Effector CD4-positive, alpha-beta T cell (primary cell): ENCODE measurements around the gene OCA2.

Source experiments
- DNase-seq: peaks from one replicate; pipeline ENCODE4 v3.0.0-alpha.2; 2020

The OCA2 gene

DNA sequence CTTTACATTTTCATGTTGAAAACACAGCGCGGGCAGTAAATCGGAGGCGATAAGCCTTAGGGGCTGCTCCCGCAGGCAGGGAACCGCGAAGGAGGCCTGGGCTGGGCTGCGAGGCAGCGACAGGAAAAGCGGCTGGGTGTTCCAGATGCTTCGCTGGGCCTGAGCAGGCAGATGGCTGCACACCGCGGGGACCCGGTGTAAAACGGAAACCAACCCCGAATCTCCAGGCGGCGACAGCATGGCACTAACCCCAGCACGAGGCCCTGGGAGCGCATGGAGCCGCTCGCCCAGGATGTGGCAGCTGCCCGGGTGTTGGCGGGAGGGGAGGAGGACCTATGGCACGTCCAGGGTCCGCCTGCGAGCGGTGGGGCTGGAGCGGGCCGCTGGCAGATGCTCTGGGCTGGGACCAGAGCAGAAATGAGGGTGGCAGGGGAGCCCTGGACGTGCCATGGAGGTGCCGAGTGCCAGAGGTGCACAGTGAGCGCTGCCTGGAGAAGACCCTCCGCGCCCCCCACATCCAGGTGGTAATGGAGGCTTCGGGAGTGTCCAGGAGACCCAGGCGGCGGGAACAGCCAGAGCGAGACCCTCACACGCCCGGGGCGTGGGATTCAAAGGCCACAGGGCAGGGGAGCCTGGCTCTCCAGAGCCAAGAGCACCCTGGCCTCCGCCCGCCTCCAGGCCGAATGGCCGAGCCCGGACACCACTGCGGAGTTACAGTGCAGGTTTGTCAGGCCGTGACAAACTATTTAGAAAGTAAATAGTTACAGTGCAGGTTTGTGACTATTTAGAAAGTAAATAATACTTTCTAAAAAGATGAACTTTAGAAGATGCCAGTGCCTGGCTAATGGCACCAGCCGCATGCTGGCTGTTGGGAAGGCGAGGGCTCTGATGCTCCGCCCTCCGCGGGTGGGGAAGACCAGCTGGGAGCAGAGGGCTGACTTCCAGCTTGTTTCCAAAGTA, 293.6 kb downstream of the OCA2 start:
- DNase-seq = no peak

DNA sequence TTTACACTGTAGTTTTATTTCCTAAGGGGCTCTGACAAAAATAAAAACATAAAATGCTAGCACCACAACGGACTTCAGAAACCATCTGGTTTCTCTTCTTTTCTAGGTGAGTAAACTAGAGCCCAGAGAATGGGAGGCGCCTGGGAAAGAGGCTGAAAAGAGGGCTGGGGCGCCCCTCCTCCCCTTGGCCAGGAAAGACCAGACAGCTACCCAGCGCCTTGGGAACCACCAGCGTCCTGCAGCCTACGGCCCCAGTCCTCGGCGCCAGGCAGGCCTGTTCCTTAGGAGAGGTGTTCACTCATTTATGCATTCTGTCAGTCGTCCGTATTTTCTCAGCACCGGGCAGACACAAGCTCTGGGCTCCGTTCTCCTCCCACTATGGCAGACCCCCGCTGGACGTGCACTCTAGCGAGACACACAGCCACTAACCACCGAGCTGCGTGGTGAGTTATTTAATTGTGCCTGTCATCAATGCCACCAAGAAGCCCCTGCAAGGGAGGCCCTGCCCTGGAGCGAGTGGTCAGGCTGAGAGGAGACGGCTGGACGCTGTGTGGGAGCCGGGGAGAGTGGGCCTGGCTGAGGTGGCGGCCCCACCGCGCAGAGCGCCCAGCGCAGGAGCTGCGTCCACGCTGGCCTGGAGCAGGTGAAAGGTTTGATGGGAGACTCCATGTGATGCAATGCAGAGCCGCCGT, 294.4 kb downstream of the OCA2 start:
- DNase-seq = no peak

DNA sequence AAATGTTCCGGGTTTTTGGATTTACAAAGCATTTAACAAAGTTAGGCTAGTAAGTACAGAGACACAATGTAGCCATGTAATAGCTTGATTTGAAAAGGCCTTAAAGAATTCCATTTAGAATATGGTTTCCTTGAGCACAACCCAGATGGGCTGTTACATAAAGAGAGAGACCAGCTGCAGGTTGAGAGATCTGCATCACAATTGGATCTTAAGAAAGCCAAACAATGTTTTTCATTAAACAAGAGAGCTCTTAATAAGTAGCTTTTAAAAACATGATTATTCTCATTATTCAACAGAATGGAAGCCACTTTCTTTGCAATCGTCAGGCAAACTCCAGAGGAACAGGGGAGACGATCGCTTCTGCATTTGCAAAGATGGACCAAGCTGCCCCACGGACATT, 300.3 kb downstream of the OCA2 start:
- no peak for DNase-seq

DNA sequence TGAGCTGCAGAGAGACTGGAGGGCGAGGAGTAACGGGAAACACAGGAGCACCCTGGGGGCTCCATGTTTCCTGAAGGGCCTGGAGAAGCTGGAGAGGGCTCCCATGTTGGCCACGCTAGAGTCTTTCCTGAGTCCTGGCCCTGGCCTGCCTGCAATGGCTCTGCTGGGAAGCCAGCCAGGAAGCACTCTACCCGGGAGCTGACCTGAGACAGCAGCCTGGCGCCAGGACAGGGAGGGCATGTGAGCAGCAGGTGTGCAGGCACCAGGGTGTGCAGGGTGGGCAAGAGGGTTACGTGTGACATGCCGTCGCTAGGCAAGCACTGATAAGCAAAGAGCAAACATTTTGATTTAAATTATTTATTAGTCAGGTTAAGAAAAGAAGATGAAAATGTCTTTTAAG, 301.4 kb downstream of the OCA2 start:
- no peak for DNase-seq

DNA sequence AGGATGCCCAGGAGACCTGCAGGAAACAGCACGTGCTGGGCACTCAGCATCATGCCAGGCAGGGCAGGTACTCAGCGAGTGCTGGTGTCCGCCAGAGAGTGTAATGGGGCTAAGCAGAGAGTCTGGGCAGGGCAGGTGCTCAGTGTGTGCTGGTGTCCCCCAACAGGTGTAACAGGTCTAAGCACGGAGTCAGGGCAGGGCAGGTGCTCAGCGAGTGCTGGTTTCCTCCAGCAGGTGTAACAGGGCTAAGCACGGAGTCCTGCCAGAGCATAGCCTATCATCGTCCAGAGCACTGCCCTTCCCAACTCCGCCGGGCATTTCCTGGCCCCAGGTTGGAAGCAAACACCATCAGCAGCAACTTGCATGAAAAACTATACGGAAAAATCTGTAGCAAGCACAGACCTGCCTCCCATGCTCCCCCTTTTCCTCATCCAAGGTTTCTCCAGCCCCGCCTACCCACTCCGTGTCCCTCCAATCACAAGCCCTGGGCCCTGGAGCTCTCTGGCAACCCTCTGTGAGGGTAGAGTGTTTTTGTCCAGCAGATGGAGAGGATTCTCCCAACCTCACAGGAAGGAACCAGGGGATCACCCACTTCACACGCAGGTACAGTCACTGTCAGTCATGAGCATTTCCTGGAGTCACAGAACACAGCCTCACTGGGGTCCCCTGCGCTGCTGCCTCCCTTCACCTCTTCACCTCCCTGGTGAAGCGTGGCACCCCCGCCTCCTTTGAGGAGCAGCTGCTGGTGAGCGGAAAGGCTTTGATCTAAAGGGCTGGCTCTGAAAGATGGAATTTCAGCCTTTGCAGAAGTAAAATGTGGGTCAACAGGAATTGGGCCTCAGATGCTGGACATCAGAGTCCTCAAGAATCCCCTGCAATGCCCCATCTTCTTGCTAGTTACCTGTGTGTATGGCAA, 302.5 kb downstream of the OCA2 start:
- DNase-seq = no peak

DNA sequence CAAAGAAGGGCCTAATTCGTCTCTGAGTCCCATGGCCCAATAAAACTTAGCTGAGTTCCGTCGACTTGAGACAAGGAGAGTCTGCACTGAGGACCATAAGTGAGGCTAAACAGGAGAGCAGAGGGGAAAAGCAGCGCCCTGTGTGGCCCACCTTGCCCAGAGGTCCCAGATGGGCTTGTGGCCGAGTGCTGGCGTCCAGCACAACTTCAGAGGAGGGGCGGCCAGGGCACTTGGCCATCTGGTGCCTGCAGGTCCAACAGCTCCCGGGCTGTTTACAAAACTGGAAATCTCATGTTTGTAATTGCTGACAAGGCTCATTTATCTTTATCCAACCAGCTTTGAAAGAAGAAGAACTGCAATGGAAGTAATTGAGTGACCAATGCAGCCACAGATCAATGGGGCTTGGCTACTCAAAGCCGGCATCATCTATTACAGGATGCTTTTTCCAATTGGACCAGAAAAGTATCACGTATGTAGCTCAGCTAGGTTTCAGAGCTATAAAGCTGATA, 306.3 kb downstream of the OCA2 start:
- DNase-seq = no peak

DNA sequence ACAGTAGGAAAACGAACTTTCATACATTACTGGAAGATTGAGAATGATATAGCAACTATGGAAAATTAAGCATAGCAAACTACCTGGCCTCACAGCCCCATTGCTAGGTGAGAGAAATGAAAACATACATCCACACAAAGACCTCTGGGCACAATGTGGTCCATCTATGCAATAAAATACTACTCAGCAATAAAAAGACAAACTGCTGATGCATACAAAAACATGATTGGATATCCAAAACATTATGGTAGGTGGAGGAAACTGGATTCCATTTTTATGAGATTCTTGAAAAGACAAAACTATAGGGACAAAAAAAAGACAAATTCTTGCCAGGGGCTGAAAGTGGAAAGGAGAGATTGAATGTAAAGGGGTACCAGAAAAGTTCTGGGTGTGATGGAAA, 308.8 kb downstream of the OCA2 start:
- DNase-seq = no peak

DNA sequence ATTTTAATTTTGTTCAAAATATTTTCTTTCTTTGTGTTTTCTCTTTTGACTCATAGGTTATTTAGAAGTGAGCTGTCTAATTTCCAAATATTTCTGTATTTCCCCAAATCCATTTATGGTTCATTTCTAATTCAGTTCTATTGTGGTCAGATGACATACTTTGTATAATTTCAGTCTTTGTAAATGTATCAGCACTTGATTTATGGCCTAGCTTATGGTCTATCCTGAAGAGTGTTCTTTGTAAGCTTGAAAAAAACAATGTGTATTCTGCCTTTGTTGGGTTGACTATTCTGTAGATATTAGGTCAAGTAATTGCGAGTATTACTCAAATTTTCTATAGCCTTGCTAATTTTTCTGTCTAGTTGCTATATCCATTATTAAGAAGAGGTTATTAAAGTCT, 311.2 kb downstream of the OCA2 start:
- no peak for DNase-seq

DNA sequence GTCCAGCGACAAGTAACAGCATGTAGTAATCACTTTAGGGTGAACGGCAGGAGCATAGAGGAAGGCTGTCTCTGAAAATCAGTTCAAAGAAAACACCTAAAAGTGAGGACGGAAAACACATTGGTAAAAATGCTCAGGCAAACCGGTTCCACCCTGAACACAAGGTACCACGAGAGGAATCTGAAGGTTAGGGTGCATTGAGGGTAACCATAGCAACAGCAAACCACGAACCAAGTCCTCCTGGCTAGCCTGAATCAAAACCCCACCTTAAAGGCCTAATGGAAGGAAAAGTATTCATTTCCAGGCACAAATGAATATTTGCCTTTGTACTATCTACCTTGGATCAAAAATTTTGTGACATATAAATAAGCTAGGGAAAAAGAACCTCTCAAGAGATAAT, 315.0 kb downstream of the OCA2 start:
- DNase-seq = no peak

DNA sequence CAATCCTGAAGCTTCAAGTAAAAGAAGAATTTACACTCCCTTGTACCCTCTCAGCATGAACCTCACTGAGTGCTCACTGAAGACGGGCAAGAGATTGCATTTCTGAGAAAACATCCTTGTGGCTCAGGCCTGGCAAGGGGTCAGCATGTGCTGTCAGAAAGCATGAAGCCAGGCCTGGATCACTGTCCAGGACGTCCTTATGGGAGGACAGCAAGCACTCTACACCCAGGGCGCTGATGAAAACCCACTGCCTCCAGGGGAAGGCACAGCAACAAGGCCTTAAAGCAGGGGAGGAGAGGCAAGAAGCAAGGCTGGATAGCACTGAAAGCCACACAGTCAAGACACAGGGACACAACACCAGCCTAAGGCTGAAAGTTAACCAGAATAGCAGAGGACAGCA, 315.4 kb downstream of the OCA2 start:
- DNase-seq = no peak

DNA sequence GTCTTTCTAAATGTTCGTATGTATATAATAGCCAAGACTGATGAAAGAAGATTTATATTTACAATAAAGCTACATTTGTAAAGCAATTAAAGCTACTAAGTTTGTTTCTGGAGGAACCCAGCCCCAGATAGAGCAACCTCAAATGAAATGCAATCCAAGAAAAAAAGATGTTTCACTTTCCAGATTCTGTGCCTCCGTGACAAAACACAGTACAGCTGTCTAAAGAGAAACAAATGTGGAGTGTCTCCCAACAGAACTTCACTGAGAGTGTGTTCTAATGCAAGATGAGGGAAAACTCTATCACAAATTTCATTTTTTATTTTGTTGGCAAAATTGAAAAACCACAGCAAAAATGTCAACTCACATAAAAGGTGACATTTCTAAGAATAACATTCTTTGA, 317.0 kb downstream of the OCA2 start:
- DNase-seq = no peak

DNA sequence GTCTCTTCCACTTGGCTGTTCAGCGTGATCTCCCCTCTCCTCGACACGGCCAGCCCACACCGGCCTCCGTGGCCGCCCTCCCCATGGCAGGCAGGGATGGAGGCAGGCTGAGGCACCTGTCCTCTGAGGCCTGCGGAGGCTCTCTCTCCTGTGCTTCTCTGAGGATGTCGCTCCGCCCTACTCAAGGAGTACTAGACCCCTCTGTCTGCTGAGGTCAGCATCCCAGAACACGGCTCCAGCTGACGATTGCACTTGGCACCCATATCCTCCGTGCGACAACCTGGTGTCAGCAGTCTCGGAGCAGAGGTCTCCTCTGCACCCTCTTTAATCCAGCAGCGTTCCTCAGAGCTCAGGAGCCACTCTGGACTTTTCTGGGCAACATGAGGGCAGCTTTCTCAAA, 322.6 kb downstream of the OCA2 start:
- no peak for DNase-seq

DNA sequence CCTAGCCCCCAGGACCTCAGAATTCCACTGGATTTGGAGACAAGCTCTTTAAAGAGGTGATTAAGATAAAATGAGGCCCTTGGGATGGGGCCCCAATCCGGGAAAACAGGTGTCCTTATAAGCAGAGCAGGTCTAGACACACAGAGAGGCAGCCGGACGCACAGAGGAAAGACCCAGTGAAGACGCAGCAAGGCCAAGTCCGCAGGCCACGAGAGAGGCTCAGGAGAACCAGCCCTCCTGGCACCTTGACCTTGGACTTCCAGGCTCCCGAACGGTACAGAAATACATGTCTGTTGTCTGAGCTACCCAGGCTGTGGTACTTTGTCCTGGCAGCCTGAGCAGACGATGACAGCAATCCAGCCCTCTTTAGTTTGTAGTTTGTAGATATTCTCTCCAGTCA, 324.5 kb downstream of the OCA2 start:
- DNase-seq = no peak

DNA sequence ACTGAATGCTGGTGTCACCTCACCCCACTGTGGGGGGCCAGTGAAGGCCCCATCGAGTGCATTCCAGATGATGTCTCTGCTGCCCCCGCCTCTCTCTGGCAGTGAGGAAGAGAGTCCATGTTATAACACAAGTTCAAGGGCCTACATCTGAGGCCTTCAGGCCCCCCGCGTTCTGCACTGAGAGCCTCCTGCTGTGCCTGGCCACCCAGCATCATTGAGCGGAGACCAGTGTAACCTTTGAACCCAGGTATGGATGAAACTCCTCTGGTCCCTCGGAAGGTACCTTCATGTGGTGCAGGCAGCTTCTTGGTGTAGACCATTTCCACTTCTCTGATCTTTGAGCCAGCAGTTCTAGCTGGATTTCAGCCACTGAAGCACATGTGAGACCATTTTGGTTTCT, 324.9 kb downstream of the OCA2 start:
- DNase-seq = no peak

DNA sequence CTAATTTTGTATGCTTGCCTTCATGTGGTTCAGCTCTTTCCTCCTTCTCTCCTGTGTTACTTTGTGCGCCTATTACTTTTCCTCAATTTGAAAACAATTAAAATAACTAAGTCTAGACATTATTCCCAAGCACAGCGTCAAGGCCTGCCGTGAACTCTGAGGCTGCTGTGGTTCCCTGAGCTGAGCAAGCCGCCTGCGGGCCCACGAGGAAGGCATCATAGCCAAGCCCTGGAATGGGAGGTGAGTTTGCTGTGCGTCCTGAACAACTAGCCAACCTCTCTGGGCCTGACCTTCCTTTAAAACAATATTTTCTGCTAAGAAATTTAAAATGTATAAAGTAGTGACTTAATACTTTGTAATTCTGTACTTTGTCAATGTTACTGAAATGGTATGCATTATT, 327.2 kb downstream of the OCA2 start:
- no peak for DNase-seq

DNA sequence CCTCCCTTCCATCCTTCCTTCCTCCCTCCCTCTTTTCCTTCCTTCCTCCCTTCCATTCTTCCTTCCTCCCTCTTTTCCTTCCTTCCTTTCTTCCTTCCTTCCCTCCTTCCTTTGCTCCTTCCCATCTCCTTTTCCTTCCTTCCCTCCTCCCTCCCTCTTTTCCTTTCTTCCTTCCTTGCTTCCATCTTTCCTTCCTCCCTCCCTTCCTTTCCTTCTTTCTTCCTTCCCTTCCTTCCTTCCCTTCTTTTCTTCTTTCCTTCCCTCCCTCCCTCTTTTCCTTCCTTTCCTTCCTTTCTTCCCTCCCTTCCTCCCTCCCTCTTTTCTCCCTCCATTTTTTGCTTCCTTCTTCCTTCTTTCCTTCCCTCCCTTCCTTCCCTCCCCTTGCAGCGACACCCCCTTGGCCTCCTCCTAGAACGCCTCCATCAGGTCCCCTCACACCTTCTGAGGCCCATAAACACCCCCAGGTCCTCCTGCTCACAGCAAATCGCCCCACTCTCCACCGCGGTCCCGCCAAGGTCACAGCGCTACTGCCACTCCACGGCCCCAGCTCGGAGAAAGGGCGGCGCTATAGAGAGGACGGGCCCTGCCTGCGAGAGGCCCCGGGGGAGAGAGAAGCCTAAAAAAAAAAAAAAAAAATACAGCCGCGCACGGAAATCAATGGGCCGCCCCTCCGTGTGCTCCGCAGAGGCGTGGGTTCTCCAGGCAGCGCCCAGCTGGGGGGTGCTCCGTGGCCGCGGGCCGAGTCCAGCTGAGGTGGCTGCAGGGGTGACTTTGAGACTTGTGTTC, 328.2 kb downstream of the OCA2 start:
- no peak for DNase-seq

DNA sequence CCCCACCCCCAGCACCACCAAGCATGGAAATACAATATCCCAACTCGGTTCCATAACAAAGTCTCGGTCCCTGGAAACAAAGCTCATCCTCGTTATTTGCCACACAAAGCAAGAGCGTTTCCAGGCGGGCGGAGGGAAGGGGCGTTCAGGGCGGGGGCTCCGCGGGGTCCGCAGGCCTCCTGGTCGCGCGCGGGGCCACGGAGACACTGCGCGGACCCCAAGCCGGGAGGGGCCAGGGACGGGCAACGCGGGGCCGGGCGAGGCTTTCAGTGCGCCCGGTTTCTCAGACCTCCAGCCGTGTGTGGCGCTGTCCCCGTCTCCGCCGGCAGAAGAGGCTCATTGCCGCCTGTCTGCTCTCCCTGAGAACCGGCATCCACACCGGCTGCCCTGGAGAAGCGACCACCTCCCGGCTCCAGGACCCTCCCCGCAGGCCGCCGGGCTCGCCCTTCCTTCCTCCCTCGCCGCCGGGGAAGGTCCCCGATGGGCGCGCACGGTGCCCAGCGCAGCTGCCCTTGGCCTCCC, 329.0 kb downstream of the OCA2 start:
- no peak for DNase-seq

DNA sequence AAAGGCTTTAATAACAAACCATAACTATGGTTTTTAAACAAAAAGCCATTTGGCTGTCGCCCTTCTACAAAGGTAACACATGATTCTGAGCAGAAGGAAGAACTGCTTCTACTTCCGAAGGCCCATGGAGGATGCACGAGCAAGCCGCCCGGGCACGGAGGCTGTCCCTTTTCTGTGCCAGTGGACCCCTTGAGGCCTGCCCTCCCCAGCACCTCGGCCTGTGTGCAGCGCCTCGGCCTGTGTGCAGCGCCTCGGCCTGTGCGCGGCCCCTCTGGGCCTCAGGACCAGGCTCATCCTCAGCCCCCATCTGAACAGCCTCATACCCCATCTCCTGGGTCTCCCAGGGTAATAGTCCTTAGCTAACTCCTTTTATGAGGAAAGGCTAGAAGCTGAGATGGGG, 329.5 kb downstream of the OCA2 start:
- DNase-seq = no peak

DNA sequence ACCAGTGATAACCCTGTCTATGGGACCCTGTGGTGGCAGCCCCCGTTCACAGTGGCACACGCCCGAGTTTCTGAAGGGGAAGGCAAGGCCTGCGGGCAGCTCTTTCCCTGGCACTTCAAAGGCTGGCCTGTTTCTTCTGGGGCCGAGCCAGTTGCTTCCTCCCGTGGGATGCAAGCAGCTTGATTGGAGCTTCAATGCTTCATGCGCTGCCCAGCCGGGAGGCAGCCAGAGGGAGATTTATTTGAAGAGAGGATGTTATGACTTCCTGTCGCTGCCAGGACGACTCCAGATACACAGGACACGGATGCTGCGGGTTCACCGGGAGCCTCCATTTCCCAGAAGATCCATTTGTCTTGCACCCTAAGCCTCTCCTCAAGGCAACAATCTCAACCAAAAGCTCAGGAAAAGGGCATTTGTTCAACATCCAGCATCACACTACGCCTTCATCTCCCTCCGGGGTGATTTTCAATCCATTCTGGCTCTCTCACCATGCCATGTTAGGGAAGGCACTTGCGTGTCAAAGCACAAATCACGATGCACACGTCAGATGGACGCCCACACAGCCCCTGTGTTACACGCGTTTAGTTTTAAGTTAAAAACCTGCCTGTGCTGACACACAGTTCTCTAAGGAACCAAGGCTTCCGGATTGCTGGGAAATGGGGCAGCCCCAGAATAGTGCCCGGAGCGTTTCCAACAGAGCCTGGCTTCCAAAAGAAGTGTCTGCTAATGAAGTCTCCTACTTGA, 330.2 kb downstream of the OCA2 start:
- no peak for DNase-seq

DNA sequence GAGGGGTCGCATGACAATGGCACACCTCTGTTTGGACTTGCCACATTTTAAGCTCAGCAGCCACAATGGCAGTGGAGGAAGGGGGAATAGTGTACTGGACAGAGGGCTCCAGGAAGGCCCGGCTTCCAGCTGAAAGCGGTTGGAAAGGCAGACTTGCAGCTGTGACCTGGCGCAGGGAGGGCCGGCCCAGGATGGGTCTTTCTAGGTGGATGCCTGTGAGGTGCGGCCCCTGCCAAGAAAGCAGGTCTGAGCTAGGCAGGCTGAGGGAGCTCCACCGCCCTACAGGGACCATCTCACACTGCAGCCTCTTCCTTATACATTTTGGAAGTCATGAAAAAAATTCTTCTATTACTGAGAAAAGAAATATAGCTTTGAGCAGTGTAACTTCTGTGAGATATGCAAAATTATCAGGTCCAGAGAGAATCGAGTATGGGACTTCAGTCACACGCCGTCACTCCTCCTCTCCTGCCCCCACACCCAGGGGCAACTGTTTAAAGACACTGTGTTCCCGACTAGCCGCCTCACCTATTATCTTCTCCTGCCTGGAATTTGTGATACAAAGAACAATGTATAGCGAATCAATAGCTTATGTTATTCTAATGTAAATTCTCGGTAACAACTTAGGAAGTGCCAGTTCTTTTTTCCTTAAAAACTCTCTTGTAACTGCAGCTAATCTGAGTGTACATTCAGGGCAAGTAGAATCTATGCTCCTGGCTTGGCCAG, 331.0 kb downstream of the OCA2 start:
- DNase-seq = no peak
